HepG2 (cell line): ENCODE data around the gene CS. TPM values are rescaled to one million over a fixed set of nuclear protein-coding genes. Genes with fewer than 3 reads are reported as not detected.

Experiments used
- DMAP1 ChIP-seq: IDR thresholded peaks from 2 replicates; pipeline ENCODE4 v1.6.1; 2016
- NAIF1 ChIP-seq: sonication (generic); formaldehyde crosslinking; IDR thresholded peaks from 2 replicates; pipeline ENCODE4 v1.5.0; 2020; ENCODE audit warnings: mild to moderate bottlenecking, missing genetic modification reagents, borderline replicate concordance
- PHF20 ChIP-seq: sonication (generic); formaldehyde crosslinking; IDR thresholded peaks from 2 replicates; pipeline ENCODE4 v1.5.0; 2020; ENCODE audit warnings: mild to moderate bottlenecking, missing genetic modification reagents
- PPARG ChIP-seq: conservative IDR thresholded peaks from 2 replicates; pipeline ENCODE4 v1.6.1; 2016; ENCODE audit warnings: missing biosample characterization, missing genetic modification reagents
- REST ChIP-seq, 2 experiments: IDR thresholded peaks; 2 replicates each; pipeline ENCODE4 v1.6.1; 2011 to 2012; ENCODE audit warnings: low read length in 2 of 2, borderline replicate concordance in 1 of 2, low read depth in 1 of 2, mild to moderate bottlenecking in 1 of 2, moderate library complexity in 1 of 2
- SMC3 ChIP-seq: IDR thresholded peaks from 2 replicates; pipeline ENCODE4 v1.6.1; 2011; ENCODE audit warnings: low read length, improper control_type of control experiment
- SRSF9 ChIP-seq: fragments of 200-400 bp; formaldehyde crosslinking; IDR thresholded peaks from 2 replicates; pipeline ENCODE4 v1.6.1; 2018; ENCODE audit warnings: borderline replicate concordance, mild to moderate bottlenecking, low read depth, low read length; ENCODE audit not compliant: insufficient read depth, poor library complexity, severe bottlenecking
- YEATS2 ChIP-seq: sonication (generic); formaldehyde crosslinking; IDR thresholded peaks from 2 replicates; pipeline ENCODE4 v1.4.0; 2020; ENCODE audit warnings: missing genetic modification reagents, borderline replicate concordance
- ZC3H13 ChIP-seq: sonication (generic); formaldehyde crosslinking; IDR thresholded peaks from 2 replicates; pipeline ENCODE4 v1.8.1; 2023; ENCODE audit warnings: mild to moderate bottlenecking, missing genetic modification reagents, moderate library complexity
- ZSCAN21 ChIP-seq: sonication (generic); formaldehyde crosslinking; IDR thresholded peaks from 2 replicates; pipeline ENCODE4 v1.8.0; 2022; ENCODE audit warnings: mild to moderate bottlenecking, missing genetic modification reagents, moderate library complexity, borderline replicate concordance
- ZSCAN31 ChIP-seq: sonication (generic); formaldehyde crosslinking; IDR thresholded peaks from 2 replicates; pipeline ENCODE4 v1.5.0; 2020; ENCODE audit warnings: low read depth, mild to moderate bottlenecking, missing genetic modification reagents
- polyA plus RNA-seq, 8 experiments: library from polyadenylated mRNA; depleted of rRNA in 3 of 8; stranded (reverse) in 7 of 8; unstranded in 1 of 8; fragments of >200 nt; fragmentation: Illumina TruSeq in 4 of 8; extraction: Trizol in 4 of 8; gene quantifications; 2 replicates each; pipeline versions ENCODE4 v1.2.1 to v1.2.3, GENCODE V29; 2011 to 2016; ENCODE audit warnings: low read depth in 4 of 8, missing spikeins in 1 of 8, mixed read lengths in 1 of 8; ENCODE audit not compliant: insufficient read depth in 1 of 8
- total RNA-seq, 5 experiments: library from RNA; depleted of rRNA; stranded (reverse); fragments of >200 nt; fragmentation: Illumina TruSeq; extraction: Trizol; gene quantifications; 2 replicates each; pipeline ENCODE4 v1.2.3, GENCODE V29; 2016; ENCODE audit warnings: low read depth in 1 of 5
- TF ChIP-seq, protein P1 (sequence below): IDR thresholded peaks from 2 replicates; pipeline ENCODE4 v1.6.1; 2016; ENCODE audit warnings: mild to moderate bottlenecking
- TF ChIP-seq, protein P2 (sequence below): sonication (generic); formaldehyde crosslinking; IDR thresholded peaks from 2 replicates; pipeline ENCODE4 v1.4.0; 2020; ENCODE audit warnings: missing genetic modification reagents, borderline replicate concordance
- TF ChIP-seq, protein P3 (sequence below): sonication (generic); formaldehyde crosslinking; conservative IDR thresholded peaks from 2 replicates; pipeline ENCODE4 v1.4.0; 2020; ENCODE audit warnings: mild to moderate bottlenecking, missing genetic modification reagents, moderate library complexity
- TF ChIP-seq, protein P4 (sequence below): sonication (generic); formaldehyde crosslinking; IDR thresholded peaks from 2 replicates; pipeline ENCODE4 v1.5.0; 2020; ENCODE audit warnings: mild to moderate bottlenecking, missing genetic modification reagents

The CS gene
- total and polyA plus RNA-seq, 2 of the 13 experiments (the other 11 are each of a cell fraction or from before 2014, with no cell fraction given), result 173 to 175 TPM

GRCh38 chr12:56333679-56334489 is 33.8 kb upstream of the CS start, which contains the start of gene PAN2 (continued):
- TF ChIP-seq SRSF9, result no peak
- TF ChIP-seq NAIF1, result peak; percentile 88
- TF ChIP-seq PPARG (CRISPR knock-in tag), result peak; percentile 33; the same call in 1 of the 2 replicates
- TF ChIP-seq, protein P1, sequence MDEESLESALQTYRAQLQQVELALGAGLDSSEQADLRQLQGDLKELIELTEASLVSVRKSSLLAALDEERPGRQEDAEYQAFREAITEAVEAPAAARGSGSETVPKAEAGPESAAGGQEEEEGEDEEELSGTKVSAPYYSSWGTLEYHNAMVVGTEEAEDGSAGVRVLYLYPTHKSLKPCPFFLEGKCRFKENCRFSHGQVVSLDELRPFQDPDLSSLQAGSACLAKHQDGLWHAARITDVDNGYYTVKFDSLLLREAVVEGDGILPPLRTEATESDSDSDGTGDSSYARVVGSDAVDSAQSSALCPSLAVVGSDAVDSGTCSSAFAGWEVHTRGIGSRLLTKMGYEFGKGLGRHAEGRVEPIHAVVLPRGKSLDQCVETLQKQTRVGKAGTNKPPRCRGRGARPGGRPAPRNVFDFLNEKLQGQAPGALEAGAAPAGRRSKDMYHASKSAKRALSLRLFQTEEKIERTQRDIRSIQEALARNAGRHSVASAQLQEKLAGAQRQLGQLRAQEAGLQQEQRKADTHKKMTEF (CRISPR knock-in tag), result peak; percentile 82
- 0 out of 2 replicates have a peak, but pooled peaks have one; percentile 33 for TF ChIP-seq ZSCAN31
- TF ChIP-seq, protein P2, sequence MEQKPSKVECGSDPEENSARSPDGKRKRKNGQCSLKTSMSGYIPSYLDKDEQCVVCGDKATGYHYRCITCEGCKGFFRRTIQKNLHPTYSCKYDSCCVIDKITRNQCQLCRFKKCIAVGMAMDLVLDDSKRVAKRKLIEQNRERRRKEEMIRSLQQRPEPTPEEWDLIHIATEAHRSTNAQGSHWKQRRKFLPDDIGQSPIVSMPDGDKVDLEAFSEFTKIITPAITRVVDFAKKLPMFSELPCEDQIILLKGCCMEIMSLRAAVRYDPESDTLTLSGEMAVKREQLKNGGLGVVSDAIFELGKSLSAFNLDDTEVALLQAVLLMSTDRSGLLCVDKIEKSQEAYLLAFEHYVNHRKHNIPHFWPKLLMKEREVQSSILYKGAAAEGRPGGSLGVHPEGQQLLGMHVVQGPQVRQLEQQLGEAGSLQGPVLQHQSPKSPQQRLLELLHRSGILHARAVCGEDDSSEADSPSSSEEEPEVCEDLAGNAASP (CRISPR knock-in tag), result peak; percentile 14; the same call in 1 of the 2 replicates
- TF ChIP-seq ZSCAN21 (CRISPR knock-in tag), result no peak
- TF ChIP-seq YEATS2 (CRISPR knock-in tag), result peak; percentile 83
- peak; percentile 46; the same call in 1 of the 2 replicates for TF ChIP-seq ZC3H13 (CRISPR knock-in tag)
- TF ChIP-seq SMC3, result peak; percentile 27
- TF ChIP-seq DMAP1 (CRISPR knock-in tag), result peak; percentile 90
- TF ChIP-seq PHF20 (CRISPR knock-in tag), result peak; percentile 90
- TF ChIP-seq, protein P3, sequence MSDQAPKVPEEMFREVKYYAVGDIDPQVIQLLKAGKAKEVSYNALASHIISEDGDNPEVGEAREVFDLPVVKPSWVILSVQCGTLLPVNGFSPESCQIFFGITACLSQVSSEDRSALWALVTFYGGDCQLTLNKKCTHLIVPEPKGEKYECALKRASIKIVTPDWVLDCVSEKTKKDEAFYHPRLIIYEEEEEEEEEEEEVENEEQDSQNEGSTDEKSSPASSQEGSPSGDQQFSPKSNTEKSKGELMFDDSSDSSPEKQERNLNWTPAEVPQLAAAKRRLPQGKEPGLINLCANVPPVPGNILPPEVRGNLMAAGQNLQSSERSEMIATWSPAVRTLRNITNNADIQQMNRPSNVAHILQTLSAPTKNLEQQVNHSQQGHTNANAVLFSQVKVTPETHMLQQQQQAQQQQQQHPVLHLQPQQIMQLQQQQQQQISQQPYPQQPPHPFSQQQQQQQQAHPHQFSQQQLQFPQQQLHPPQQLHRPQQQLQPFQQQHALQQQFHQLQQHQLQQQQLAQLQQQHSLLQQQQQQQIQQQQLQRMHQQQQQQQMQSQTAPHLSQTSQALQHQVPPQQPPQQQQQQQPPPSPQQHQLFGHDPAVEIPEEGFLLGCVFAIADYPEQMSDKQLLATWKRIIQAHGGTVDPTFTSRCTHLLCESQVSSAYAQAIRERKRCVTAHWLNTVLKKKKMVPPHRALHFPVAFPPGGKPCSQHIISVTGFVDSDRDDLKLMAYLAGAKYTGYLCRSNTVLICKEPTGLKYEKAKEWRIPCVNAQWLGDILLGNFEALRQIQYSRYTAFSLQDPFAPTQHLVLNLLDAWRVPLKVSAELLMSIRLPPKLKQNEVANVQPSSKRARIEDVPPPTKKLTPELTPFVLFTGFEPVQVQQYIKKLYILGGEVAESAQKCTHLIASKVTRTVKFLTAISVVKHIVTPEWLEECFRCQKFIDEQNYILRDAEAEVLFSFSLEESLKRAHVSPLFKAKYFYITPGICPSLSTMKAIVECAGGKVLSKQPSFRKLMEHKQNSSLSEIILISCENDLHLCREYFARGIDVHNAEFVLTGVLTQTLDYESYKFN (CRISPR knock-in tag), result peak; percentile 45
- TF ChIP-seq, protein P4, sequence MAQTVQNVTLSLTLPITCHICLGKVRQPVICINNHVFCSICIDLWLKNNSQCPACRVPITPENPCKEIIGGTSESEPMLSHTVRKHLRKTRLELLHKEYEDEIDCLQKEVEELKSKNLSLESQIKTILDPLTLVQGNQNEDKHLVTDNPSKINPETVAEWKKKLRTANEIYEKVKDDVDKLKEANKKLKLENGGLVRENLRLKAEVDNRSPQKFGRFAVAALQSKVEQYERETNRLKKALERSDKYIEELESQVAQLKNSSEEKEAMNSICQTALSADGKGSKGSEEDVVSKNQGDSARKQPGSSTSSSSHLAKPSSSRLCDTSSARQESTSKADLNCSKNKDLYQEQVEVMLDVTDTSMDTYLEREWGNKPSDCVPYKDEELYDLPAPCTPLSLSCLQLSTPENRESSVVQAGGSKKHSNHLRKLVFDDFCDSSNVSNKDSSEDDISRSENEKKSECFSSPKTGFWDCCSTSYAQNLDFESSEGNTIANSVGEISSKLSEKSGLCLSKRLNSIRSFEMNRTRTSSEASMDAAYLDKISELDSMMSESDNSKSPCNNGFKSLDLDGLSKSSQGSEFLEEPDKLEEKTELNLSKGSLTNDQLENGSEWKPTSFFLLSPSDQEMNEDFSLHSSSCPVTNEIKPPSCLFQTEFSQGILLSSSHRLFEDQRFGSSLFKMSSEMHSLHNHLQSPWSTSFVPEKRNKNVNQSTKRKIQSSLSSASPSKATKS (CRISPR knock-in tag), result peak; percentile 47; the same call in 1 of the 2 replicates
- peak in 1 of 2 experiments; percentile 18; a peak in 1 of 4 replicates for TF ChIP-seq REST (IDR thresholded peaks at IDR 0.05; ENCODE audit: borderline replicate concordance in 1 of 2, low read depth in 1 of 2, low read length in 2 of 2)
